Neural crest cell (in vitro differentiated cells): Measurements from ENCODE around the gene LRRK1. TPM values are rescaled to one million over a fixed set of nuclear protein-coding genes. Genes with fewer than 3 reads are reported as not detected.

ENCODE experiments used
- DNase-seq: peaks from one replicate; pipeline ENCODE4 v3.0.0; 2021; ENCODE audit warnings: low read depth, mixed read lengths, low spot score
- H3K27ac Mint-ChIP-seq: one replicate; pipeline ENCODE4 v1.8.0; 2021; ENCODE audit warnings: mild to moderate bottlenecking, mixed read lengths; ENCODE audit not compliant: unreplicated experiment
- H3K27me3 Mint-ChIP-seq: 2 replicates; pipeline ENCODE4 v1.8.0; 2021; ENCODE audit warnings: low read depth, mild to moderate bottlenecking, mixed read lengths
- H3K36me3 Mint-ChIP-seq: 2 replicates; pipeline ENCODE4 v1.8.0; 2021; ENCODE audit warnings: low read depth, mild to moderate bottlenecking, mixed read lengths
- H3K4me1 Mint-ChIP-seq: 2 replicates; pipeline ENCODE4 v1.8.0; 2021; ENCODE audit warnings: mixed read lengths
- H3K4me3 Mint-ChIP-seq: one replicate; pipeline ENCODE4 v1.8.0; 2021; ENCODE audit warnings: mild to moderate bottlenecking, mixed read lengths
- H3K9me3 Mint-ChIP-seq: 2 replicates; pipeline ENCODE4 v1.8.0; 2021; ENCODE audit warnings: mixed read lengths
- CTCF ChIP-seq: fragments of 200-600 bp; sonication (generic); conservative IDR thresholded peaks from 2 replicates; pipeline ENCODE4 v1.5.0; 2021; ENCODE audit warnings: antibody characterized with exemption, mild to moderate bottlenecking
- total RNA-seq: library from RNA; stranded (reverse); gene quantifications from 2 replicates; pipeline ENCODE4 v1.2.1, GENCODE V29; 2021

Gene LRRK1
- total RNA-seq, 1 donor from 2014 or later: 1.7 TPM

GRCh38 chr15:101100118-101100517 lies 181.0 kb downstream of the LRRK1 start:
- H3K27me3 Mint-ChIP-seq: peaks cover 5% of the 10 kb centered on the region
- H3K27ac Mint-ChIP-seq: no peak overlapping the region
- TF ChIP-seq CTCF: no peak
- no peak for DNase-seq
- H3K4me3 Mint-ChIP-seq: no peak overlapping the region
- peaks cover 3% of the 10 kb centered on the region for H3K9me3 Mint-ChIP-seq
- peaks cover 16% of the 10 kb centered on the region for H3K4me1 Mint-ChIP-seq
- peaks cover 3% of the 10 kb centered on the region for H3K36me3 Mint-ChIP-seq

GRCh38 chr15:101100593-101101442 lies 181.7 kb downstream of the LRRK1 start:
- Mint-ChIP-seq H3K27me3 (peaks cover 7% of the 10 kb centered on the region), H3K9me3 (peaks cover 3% of the 10 kb centered on the region), H3K4me1 (peaks cover 23% of the 10 kb centered on the region), H3K27ac (no peak overlapping the region), H3K4me3 (no peak overlapping the region), H3K36me3 (peaks cover 3% of the 10 kb centered on the region)
- TF ChIP-seq CTCF: no peak
- no peak for DNase-seq

GRCh38 chr15:101101676-101102075 lies 182.5 kb downstream of the LRRK1 start:
- no peak overlapping the region for H3K27ac Mint-ChIP-seq
- TF ChIP-seq CTCF: no peak
- peaks cover 3% of the 10 kb centered on the region for H3K9me3 Mint-ChIP-seq

GRCh38 chr15:101102746-101103145 lies 183.6 kb downstream of the LRRK1 start:
- Mint-ChIP-seq H3K9me3 (peaks cover 3% of the 10 kb centered on the region), H3K36me3 (peaks cover 2% of the 10 kb centered on the region), H3K27me3 (peaks cover 5% of the 10 kb centered on the region), H3K4me3 (no peak overlapping the region), H3K4me1 (peaks cover 42% of the 10 kb centered on the region), H3K27ac (no peak overlapping the region)
- TF ChIP-seq CTCF: no peak
- DNase-seq: no peak

More at GRCh38 chr15:101101676-101102075, 182.5 kb downstream of the LRRK1 start:
- H3K4me1 Mint-ChIP-seq: peaks cover 31% of the 10 kb centered on the region
- peak overlapping the region; percentile 21 for H3K4me3 Mint-ChIP-seq
- no peak for DNase-seq
- H3K36me3 Mint-ChIP-seq: peaks cover 2% of the 10 kb centered on the region
- H3K27me3 Mint-ChIP-seq: peaks cover 5% of the 10 kb centered on the region

GRCh38 chr15:101103598-101103997 lies 184.4 kb downstream of the LRRK1 start:
- Mint-ChIP-seq H3K27me3 (peaks cover 5% of the 10 kb centered on the region), H3K36me3 (peaks cover 2% of the 10 kb centered on the region), H3K27ac (no peak overlapping the region), H3K4me1 (peaks cover 49% of the 10 kb centered on the region), H3K4me3 (no peak overlapping the region), H3K9me3 (peaks cover 3% of the 10 kb centered on the region)
- no peak for TF ChIP-seq CTCF
- DNase-seq: no peak
